ENCODE data around the gene POM121L12.

The POM121L12 gene

DNA sequence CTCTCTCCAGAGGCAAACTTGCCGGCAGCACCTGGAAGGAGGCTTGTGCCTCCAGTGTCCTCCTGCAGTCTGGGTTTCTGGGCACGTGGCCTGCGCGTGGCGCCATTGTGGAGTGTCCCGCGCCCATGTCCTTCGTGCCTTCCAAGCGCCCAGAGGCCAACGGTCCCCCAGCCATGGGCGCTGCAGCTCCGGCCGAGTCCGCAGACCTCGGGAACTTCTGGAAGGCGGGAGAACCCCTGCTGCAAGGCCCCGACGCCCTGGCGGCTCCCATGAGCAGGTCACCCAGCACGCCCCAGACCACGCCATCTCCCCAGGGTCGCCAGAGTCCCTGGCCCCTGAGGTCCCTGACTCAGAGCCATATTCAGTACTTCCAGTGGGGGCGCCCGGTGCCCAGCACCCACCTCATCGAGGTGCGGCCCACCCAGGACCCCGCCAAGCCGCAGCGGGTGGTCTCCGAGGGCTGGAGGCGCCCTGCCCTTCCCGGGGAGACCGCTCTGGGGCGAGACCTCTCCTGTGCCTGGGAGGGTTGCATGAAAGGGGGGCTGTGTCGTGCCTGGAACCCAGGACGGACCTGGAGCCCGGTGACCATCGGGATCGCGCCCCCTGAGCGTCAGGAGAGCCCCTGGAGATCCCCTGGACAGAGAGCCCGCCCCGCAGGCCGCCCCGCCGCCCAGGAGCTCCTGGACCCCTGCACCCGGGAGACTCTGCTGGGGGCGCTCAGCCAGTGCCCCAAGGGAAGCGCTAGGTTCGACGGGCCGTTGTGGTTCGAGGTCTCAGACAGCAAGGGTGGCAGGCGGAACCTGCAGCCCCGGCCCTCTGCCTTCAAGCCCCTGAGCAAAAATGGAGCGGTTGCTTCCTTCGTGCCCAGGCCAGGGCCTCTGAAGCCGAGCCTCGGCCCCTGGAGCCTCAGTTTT, at the start of gene POM121L12:
Gene POM121L12, plus strand, starts transcription at position 135 of the 914 bp plus-strand sequence. Its CDS starts 39 bp downstream, at position 174.
- no peak for DNase-seq

DNA sequence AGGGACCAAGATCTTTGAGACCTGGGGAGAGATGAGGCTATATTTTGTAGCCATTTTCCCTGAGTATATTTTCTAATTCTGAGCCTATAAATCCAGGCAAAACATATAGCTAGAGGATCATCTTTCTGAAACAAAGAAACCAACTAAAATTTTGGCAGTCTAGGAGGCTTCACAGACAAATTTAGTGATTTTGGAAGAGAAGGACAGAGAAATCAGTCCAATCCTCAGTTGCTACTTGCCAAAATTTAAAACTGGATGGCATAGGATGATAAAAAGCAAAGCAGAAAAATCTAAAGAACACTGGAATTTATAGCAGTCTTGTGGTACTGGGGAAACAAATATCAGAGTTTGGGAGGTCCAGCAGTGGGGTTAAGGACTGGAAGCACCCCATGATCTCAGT, 43.4 kb upstream of the POM121L12 start:
- no peak for DNase-seq

DNA sequence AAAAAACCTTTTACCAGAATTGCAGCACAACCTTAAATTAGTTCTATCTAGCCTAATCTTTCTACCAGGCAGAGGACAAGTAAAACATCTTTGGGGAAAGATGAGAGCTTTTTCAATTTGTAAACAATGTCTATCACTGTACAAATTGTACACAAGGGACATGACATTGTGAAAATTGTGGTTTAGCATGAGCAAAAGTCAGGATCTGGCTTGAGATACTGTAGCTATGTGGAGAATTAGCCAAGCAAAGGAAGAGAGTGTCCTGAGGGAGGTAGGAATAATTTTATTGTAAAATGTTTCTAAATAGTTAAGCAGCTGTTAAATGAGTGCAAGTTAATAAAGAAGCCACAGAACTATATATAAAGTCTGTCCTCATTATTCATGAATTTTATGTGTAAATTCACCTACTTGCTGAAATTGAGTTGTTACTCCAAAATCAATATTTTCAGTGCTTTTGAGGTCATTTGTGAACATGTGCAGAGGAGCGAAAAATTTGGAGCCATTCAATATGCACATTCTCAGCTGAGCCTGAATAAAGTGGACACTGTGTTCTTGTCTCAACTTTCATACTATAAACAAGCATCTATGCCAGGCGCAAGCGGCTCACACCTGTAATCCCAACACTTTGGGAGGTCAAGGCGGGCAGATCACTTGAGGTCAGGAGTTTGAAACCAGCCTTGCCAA, 42.8 kb upstream of the POM121L12 start:
- no peak for DNase-seq

DNA sequence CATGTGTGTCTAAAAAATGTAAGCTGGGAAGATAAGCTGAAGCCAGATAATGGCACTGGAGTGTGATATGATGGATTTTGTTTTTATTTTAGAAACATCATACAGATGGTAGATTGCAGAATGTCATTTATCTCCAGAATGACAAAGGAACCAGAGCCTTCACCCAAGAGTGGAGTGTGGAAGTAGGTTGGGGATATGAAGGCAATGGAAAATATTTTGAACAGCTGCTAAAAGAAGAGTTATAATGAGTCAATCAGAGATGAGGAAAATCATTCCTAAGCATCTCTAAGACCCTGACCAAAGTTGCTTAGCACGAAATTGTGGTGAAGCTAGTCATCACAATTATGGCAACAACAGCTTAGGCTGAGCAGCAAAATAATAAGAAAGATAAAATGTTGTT, 39.8 kb upstream of the POM121L12 start:
- no peak for DNase-seq

DNA sequence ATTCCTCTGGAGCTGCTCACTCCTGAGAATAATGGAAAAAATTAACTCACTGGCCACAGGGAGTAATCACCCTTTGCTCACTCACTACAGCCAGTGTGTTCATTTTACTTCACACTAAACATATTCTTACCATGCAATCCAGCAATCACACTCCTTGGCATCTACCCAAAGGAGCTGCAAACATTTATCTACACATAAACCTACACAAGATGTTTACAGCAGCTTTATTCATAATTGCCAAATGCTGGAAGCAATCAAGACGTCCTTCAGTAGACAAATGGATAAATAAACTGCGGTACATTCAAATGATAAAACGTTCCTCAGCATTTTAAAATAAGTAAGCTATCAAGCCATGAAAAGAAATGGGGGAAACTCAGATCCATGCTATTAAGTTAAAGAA, 34.2 kb upstream of the POM121L12 start:
- no peak for DNase-seq

DNA sequence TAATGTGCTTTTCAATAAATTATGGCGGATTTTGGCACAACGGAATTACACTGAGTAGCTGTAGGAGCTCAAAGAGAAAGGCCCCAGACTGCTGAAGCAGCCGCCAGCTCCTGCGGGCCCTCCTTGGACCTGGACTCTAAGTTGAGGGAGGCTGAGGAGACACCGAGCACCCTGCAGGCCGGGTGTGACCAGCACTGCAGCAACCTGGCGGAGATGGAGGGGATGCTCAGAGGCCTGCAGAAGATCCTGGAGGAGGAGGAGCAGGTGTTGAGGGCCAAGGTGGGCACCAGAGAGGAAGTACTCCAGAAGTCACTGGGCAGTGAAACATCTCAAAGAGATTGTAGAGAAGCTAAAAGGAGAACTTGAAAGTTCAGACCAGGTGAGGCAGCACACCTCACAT, 33.0 kb upstream of the POM121L12 start:
- DNase-seq = no peak

DNA sequence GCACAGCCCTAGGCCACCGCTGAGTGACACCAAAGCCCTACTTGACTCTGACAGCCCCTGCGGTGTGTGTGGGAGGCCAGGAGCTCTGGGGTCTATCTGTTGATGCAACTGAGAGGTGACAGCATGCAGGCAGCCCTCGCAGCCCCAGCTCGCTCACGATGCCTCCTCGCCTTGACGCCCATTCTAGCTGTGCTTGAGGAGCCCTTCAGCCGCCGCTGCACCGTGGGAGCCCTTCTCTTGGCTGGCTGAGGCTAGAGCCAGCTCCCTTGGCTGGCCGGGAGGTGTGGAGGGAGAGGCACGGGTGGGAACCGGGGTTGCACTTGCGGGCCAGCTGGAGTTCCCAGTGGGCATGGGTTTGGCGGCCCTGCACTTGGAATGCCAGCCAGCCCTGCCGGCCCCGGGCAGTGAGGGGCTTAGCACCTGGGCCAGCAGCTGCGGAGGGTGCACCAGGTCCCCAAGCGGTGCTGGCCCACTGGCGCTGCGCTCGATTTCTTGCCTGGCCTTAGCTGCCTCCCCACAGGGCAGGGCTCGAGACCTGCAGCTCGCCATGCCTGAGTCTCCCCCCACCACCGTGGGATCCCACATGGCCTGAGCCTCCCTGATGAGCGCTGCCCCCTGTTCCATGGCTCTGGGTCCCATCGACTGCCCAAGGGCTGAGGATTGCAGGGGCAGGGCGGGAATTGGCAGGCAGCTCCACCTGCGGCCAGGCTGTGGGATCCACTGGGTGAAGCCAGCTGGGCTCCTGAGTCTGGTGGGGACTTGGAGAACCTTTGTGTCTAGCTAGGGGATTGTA, 31.6 kb upstream of the POM121L12 start:
- no peak for DNase-seq

DNA sequence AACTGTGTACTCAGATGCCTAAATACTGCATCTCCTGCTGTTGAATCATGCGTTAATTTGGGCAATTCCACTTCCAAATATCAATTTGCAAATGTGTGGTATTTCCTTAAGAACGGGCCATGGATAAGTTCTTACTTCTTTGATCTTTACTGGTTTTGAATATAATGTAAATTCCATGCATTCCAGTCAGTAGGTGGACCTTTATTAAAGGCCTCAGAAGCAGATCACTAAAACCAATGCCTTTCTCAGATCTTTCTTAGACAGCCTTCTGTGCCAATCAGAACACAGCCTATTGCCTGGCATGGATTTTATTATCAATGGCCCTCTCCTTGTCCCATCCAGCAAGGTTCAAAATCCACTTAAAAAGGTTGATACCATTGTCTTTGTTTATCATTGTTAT, 21.5 kb upstream of the POM121L12 start:
- no peak for DNase-seq

DNA sequence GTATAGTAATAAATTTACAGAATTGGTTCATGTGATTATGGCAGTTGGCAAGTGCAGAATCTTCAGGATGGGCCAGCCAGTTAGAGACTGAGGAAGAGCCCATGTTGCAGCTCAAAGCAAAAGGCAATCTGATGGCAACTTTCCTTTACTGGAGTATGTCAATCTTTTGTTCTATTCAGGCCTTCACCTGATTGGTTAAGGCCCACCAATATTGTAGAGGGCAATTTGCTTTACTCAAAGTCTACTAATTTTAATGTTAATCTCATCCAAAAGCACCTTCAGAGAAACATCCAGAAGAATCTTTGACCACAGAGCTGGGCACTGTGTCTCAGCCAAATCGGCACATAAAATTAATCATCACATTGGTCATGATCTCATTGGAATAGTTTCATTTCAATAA, 20.0 kb upstream of the POM121L12 start:
- no peak for DNase-seq

DNA sequence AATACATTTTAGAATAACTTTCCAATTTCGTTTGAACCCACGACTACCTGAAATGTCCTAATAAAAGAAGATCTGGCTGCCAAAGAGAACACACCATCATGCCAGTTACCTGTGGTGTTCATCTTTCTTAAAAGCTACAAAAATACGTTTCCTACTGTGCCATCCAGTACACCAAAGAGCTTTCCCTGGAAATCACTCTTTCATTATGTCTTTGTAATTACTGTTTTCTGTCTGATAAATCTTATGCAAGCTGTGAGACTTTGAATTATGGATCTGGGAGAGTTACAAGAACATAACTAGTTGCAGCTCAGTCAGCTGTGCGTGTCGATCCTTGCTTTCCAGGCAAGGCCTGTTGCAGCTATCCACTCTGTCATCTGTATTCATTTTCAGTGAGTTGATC, 12.5 kb upstream of the POM121L12 start:
- DNase-seq = no peak

DNA sequence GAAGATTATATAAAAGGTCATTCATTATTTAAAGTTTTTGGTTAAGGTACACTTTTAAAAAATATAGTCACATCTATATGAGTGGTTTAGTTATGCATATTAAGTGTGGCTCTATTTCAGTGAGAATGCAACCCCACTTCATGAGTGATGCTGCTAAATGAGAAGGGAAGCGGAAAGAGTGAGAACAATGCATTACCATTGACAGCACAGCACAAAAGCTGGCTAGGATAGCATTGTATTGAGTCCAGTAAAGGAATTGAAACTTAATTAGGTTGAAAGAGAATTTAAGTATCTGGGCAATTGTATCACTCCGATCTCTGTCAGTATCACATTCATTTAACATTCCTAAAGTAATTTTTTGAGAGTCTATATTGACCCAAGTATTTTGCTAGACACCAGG, 13.2 kb downstream of the POM121L12 start:
- no peak for DNase-seq

DNA sequence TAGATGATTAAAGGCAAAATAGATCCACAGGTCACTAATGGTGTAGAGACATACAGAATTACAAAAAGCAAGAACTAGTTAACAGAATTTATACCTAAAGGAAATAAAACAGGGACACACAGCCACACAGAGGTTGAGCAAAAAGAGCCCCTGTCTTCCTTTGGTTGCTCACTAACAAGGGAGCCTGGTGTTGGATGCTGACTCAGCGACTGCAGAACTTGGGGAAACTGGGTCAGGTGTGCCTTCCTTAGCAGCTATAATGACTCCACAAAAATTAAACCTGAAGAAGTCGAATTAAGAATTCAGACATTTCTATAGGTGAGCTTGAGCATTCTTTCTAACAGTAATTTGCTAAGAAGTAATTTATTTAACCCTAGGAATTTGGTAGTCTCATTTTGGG, 15.0 kb downstream of the POM121L12 start:
- no peak for DNase-seq

DNA sequence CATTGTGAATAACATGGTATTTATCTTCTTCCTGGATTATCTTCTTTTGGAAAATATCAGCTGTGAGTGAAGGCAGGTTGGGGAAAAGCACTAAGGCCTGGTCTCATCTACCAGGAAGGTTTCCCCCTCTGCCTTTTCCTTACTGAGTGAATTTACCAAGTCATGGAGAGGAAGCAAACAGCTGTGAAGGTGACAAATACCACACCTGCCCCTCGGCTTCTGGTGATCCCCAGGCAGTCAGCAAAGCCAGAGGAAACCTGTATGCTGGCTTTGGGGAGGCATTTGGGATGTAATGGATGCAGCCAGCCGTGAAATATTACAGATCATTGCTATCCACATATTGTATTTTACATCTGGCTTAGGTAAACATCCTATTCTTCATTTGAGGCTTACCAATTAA, 24.2 kb downstream of the POM121L12 start:
- no peak for DNase-seq

DNA sequence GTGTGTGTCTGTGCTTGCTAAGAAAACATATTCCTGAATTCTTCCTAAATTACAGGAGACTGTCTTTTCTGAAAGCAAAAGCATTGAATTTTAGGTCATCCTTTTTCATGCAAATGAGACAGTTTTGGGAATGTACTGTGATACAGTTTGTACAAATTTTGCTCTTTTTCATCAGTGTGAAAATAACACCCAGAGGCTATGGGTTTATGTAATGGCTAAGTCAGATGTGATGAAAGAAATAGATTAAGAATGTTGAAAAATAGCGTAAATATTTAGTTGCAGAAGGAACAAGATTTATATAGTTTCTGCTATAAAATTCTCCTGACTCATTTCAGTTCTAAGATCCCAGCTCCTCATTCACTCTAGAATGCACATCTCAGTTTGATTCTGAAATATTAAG, 24.6 kb downstream of the POM121L12 start:
- no peak for DNase-seq

DNA sequence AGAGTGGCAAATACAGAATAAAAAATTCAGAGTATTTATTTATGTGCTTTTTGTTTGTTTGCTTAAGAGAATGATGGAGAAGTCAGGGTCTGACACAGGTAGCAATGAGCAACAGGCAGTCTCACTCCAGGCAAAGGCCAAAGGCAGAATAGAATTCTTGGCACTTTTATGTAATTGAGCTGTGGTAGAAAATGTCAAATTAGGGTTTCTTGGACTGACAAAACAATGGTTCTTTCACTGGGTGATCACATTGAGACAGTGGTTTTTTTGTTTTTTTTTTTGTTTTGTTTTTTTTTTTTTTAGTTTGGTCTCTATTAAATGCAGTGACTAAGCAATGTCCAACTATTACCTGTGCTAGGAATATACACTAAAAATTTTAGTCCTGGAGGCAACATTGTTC, 27.4 kb downstream of the POM121L12 start:
- DNase-seq = no peak

DNA sequence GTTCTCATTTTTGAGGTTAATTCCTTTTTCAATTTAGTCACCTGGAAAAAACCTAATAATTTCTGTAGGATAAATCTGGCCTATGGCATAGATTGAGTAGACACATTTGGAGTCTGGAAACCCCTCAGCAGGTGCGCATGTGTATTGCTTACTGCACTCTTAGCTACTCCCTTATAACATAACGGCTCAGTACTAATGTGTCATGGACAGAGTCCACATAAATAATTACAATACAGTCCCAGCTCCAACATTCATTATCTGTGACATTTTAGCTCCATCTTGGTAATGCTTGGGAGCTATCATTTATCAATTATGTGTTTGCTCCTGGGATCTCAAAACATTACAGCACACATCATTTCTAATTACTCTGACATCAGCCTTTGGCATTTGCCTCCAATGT, 33.2 kb downstream of the POM121L12 start:
- DNase-seq = no peak

DNA sequence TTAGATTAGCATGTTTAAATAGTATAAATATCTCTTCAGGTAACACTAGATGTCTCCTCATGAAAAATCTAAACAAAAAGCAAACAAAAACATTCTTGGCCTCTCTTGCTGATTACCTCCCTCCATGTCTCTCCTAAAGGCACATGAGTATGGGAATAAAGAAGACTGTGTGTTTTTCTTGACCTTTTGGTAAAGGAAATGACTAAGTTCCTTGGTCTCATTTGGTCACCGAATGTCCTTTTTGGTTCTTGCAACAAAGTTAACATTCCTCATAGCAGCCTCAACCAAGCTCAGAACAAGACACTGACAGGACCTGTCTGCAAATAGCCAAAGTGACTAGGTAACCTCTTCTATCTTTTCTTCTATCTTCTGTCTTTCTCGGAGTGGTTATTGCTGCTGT, 35.5 kb downstream of the POM121L12 start:
- DNase-seq = no peak

All from stimulated activated CD4-positive, alpha-beta T cell treated with anti-CD3 and anti-CD28 coated beads, Interleukin-4, amount 100 ng/mL, for 1 hour (primary cell).